HepG2 (cell line): ENCODE results near the gene SAMD8. TPM values are rescaled to one million over a fixed set of nuclear protein-coding genes. Genes with fewer than 3 reads are reported as not detected.

Source experiments
- ADNP ChIP-seq: sonication (generic); formaldehyde crosslinking; IDR thresholded peaks from 2 replicates; pipeline ENCODE4 v1.4.0; 2020; ENCODE audit warnings: missing genetic modification reagents
- GABPA ChIP-seq, 2 experiments: IDR thresholded peaks; 2 replicates each; pipeline ENCODE4 v1.6.1; 2011 to 2016; ENCODE audit warnings: low read depth in 2 of 2, low read length in 1 of 2, missing biosample characterization in 1 of 2, missing genetic modification characterization in 1 of 2
- MED8 ChIP-seq: sonication (generic); formaldehyde crosslinking; IDR thresholded peaks from 2 replicates; pipeline ENCODE4 v1.8.1; 2023; ENCODE audit warnings: mild to moderate bottlenecking, missing genetic modification reagents; ENCODE audit not compliant: insufficient replicate concordance
- PHB2 ChIP-seq: fragments of 450-650 bp; IDR thresholded peaks from 2 replicates; pipeline ENCODE4 v1.6.1; 2018; ENCODE audit not compliant: partially characterized antibody
- PHF8 ChIP-seq: sonication (generic); formaldehyde crosslinking; IDR thresholded peaks from 2 replicates; pipeline ENCODE4 v1.5.0; 2020; ENCODE audit warnings: missing genetic modification reagents
- SIX1 ChIP-seq: sonication (generic); formaldehyde crosslinking; IDR thresholded peaks from 2 replicates; pipeline ENCODE4 v1.4.0; 2020; ENCODE audit warnings: missing genetic modification reagents, borderline replicate concordance
- ZBTB40 ChIP-seq, 2 experiments: fragments of 450-650 bp in 1 of 2; sonication (generic) in 1 of 2; formaldehyde crosslinking in 1 of 2; IDR thresholded peaks; 2 replicates each; pipeline versions ENCODE4 v1.6.1 to v1.8.0; 2016 to 2022; ENCODE audit warnings: antibody characterized with exemption in 1 of 2, mild to moderate bottlenecking in 1 of 2, missing genetic modification reagents in 1 of 2
- ZNF260 ChIP-seq: sonication (generic); formaldehyde crosslinking; IDR thresholded peaks from 2 replicates; pipeline ENCODE4 v1.4.0; 2020; ENCODE audit warnings: missing genetic modification reagents, low read depth, mild to moderate bottlenecking, borderline replicate concordance
- ZNF556 ChIP-seq: sonication (generic); formaldehyde crosslinking; IDR thresholded peaks from 2 replicates; pipeline ENCODE4 v1.4.0; 2020; ENCODE audit warnings: mild to moderate bottlenecking, missing genetic modification reagents, borderline replicate concordance
- ZNF644 ChIP-seq: IDR thresholded peaks from 2 replicates; pipeline ENCODE4 v1.6.1; 2016; ENCODE audit warnings: low read depth
- polyA plus RNA-seq, 8 experiments: library from polyadenylated mRNA; depleted of rRNA in 3 of 8; stranded (reverse) in 7 of 8; unstranded in 1 of 8; fragments of >200 nt; fragmentation: Illumina TruSeq in 4 of 8; extraction: Trizol in 4 of 8; gene quantifications; 2 replicates each; pipeline versions ENCODE4 v1.2.1 to v1.2.3, GENCODE V29; 2011 to 2016; ENCODE audit warnings: low read depth in 4 of 8, missing spikeins in 1 of 8, mixed read lengths in 1 of 8; ENCODE audit not compliant: insufficient read depth in 1 of 8
- total RNA-seq, 5 experiments: library from RNA; depleted of rRNA; stranded (reverse); fragments of >200 nt; fragmentation: Illumina TruSeq; extraction: Trizol; gene quantifications; 2 replicates each; pipeline ENCODE4 v1.2.3, GENCODE V29; 2016; ENCODE audit warnings: low read depth in 1 of 5
- TF ChIP-seq, protein P1 (sequence below): sonication (generic); formaldehyde crosslinking; IDR thresholded peaks from 2 replicates; pipeline ENCODE4 v1.5.1; 2020; ENCODE audit warnings: missing genetic modification reagents, mild to moderate bottlenecking, borderline replicate concordance
- TF ChIP-seq, protein P2 (sequence below), 2 experiments: sonication (generic) in 1 of 2; formaldehyde crosslinking in 1 of 2; IDR thresholded peaks; 2 replicates each; pipeline versions ENCODE4 v1.5.1 to v1.6.1; 2011 to 2020; ENCODE audit warnings: borderline replicate concordance in 1 of 2, low read depth in 1 of 2, low read length in 1 of 2, mild to moderate bottlenecking in 1 of 2, missing genetic modification reagents in 1 of 2, moderate library complexity in 1 of 2
- TF ChIP-seq, protein P3 (sequence below): sonication (generic); formaldehyde crosslinking; IDR thresholded peaks from 2 replicates; pipeline ENCODE4 v1.4.0; 2020; ENCODE audit warnings: low read depth, missing genetic modification reagents

SAMD8 gene
- total and polyA plus RNA-seq, 2 of the 13 experiments (the other 11 are each of a cell fraction or from before 2014, with no cell fraction given) = 10.4 to 13.2 TPM

DNA sequence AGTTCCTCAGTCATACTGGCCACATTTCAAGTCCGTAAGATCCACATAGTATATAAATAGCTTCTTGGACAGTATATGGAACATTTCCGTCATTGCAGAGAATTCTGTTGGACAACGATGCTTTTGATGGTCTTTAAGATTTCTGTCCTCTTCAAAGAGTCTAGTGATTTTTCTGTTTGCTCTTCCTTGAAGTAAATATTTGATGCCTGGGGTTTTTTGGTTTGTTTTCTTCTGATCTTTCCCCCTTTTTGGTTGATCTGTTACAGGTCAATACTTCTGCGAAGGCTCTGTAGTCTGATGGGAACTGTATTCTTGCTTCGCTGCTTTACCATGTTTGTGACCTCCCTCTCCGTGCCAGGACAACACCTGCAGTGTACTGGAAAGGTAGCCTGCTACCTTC, 56.8 kb downstream of the SAMD8 start (continued):
- TF ChIP-seq ZBTB40 (IDR thresholded peaks at IDR 0.05) = no peak
- no peak for TF ChIP-seq ZBTB40 (CRISPR knock-in tag; IDR thresholded peaks at IDR 0.05)
- no peak for TF ChIP-seq GABPA (IDR thresholded peaks at IDR 0.05; ENCODE audit: low read depth, low read length)
- no peak for TF ChIP-seq GABPA (CRISPR knock-in tag; IDR thresholded peaks at IDR 0.05; ENCODE audit: low read depth)
- TF ChIP-seq PHB2 = no peak
- no peak for TF ChIP-seq ADNP (CRISPR knock-in tag)
- TF ChIP-seq, protein P1, sequence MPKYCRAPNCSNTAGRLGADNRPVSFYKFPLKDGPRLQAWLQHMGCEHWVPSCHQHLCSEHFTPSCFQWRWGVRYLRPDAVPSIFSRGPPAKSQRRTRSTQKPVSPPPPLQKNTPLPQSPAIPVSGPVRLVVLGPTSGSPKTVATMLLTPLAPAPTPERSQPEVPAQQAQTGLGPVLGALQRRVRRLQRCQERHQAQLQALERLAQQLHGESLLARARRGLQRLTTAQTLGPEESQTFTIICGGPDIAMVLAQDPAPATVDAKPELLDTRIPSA (CRISPR knock-in tag) = no peak
- TF ChIP-seq PHF8 (CRISPR knock-in tag) = no peak
- TF ChIP-seq ZNF260 (CRISPR knock-in tag) = no peak
- TF ChIP-seq, protein P2, sequence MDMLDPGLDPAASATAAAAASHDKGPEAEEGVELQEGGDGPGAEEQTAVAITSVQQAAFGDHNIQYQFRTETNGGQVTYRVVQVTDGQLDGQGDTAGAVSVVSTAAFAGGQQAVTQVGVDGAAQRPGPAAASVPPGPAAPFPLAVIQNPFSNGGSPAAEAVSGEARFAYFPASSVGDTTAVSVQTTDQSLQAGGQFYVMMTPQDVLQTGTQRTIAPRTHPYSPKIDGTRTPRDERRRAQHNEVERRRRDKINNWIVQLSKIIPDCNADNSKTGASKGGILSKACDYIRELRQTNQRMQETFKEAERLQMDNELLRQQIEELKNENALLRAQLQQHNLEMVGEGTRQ (IDR thresholded peaks at IDR 0.05; ENCODE audit: low read depth, low read length) = no peak
- TF ChIP-seq, protein P2 (CRISPR knock-in tag; IDR thresholded peaks at IDR 0.05; ENCODE audit: borderline replicate concordance) = no peak
- peak; percentile 83; the same call in 1 of the 2 replicates for TF ChIP-seq SIX1
- no peak for TF ChIP-seq MED8
- TF ChIP-seq ZNF644 (CRISPR knock-in tag) = no peak
- no peak for TF ChIP-seq ZNF556 (CRISPR knock-in tag)
- TF ChIP-seq, protein P3, sequence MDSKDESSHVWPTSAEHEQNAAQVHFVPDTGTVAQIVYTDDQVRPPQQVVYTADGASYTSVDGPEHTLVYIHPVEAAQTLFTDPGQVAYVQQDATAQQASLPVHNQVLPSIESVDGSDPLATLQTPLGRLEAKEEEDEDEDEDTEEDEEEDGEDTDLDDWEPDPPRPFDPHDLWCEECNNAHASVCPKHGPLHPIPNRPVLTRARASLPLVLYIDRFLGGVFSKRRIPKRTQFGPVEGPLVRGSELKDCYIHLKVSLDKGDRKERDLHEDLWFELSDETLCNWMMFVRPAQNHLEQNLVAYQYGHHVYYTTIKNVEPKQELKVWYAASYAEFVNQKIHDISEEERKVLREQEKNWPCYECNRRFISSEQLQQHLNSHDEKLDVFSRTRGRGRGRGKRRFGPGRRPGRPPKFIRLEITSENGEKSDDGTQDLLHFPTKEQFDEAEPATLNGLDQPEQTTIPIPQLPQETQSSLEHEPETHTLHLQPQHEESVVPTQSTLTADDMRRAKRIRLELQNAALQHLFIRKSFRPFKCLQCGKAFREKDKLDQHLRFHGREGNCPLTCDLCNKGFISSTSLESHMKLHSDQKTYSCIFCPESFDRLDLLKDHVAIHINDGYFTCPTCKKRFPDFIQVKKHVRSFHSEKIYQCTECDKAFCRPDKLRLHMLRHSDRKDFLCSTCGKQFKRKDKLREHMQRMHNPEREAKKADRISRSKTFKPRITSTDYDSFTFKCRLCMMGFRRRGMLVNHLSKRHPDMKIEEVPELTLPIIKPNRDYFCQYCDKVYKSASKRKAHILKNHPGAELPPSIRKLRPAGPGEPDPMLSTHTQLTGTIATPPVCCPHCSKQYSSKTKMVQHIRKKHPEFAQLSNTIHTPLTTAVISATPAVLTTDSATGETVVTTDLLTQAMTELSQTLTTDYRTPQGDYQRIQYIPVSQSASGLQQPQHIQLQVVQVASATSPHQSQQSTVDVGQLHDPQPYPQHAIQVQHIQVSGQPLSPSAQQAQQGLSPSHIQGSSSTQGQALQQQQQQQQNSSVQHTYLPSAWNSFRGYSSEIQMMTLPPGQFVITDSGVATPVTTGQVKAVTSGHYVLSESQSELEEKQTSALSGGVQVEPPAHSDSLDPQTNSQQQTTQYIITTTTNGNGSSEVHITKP (CRISPR knock-in tag) = no peak
